Heart right ventricle (tissue), 16 donors: ENCODE data around the gene LPP. TPM values are rescaled to one million over a fixed set of nuclear protein-coding genes. Genes with fewer than 3 reads are reported as not detected.

Experiments
- ATAC-seq, 8 donors: fragments of 200-7000 bp; cut with Tn5 transposase; one replicate each; pipeline ENCODE4 v1.9.1; 2020; ENCODE audit warnings: mild to moderate bottlenecking in 8 of 8, moderate library complexity in 8 of 8, moderate number of reproducible peaks in 1 of 8
- DNase-seq, 2 donors: peaks; one replicate each; pipeline ENCODE4 v3.0.0-alpha.2; 2020
- H3K27ac ChIP-seq, 10 donors: fragments of 200-600 bp; sonication (generic) in 2 of 10; one replicate each; pipeline versions ENCODE4 v1.5.0 to v1.8.0; 2020 to 2022; ENCODE audit warnings: mild to moderate bottlenecking in 3 of 10
- H3K27me3 ChIP-seq, 7 donors: fragments of 200-600 bp; one replicate each; pipeline ENCODE4 v1.8.0; 2021 to 2022; ENCODE audit warnings: mild to moderate bottlenecking in 2 of 7
- H3K36me3 ChIP-seq, 9 donors: fragments of 200-600 bp; sonication (generic) in 1 of 9; one replicate each; pipeline versions ENCODE4 v1.5.0 to v1.8.0; 2020 to 2022; ENCODE audit warnings: mild to moderate bottlenecking in 2 of 9
- H3K4me1 ChIP-seq, 9 donors: fragments of 200-600 bp; sonication (generic) in 1 of 9; one replicate each; pipeline versions ENCODE4 v1.5.0 to v1.8.0; 2020 to 2022; ENCODE audit warnings: mild to moderate bottlenecking in 4 of 9
- H3K4me3 ChIP-seq, 10 donors: fragments of 200-600 bp; sonication (generic) in 2 of 10; one replicate each; pipeline versions ENCODE4 v1.5.0 to v1.8.0; 2020 to 2022; ENCODE audit warnings: mild to moderate bottlenecking in 7 of 10, moderate library complexity in 2 of 10
- H3K9me3 ChIP-seq, 11 donors: fragments of 200-600 bp in 10 of 11; sonication (generic) in 2 of 11; one replicate each; pipeline versions ENCODE4 v1.5.0 to v1.8.0; 2013 to 2022; ENCODE audit warnings: mild to moderate bottlenecking in 2 of 11, control low read depth in 1 of 11, moderate library complexity in 1 of 11
- WGBS, 2 donors: extraction: QIAGEN DNeasy Blood & Tissue Kit; methylation state at CpG; one replicate each; pipeline ENCODE4 v1.1.7; 2013; ENCODE audit warnings: inconsistent platforms in 1 of 2; 5-methylcytosine and 5-hydroxymethylcytosine counted together
- intact Hi-C, 10 donors: fragments of 100-400 bp; cut with DNase I; formaldehyde crosslinking; loops; one replicate each; pipeline versions ENCODE4 v1.11.1 to v1.14.2; 2022
- polyA plus RNA-seq, 2 donors: library from polyadenylated mRNA; stranded (reverse); fragments of 200-250 nt; gene quantifications; one replicate each; pipeline ENCODE4 v1.2.3, GENCODE V29; 2013
- total RNA-seq, 10 donors: library from RNA; stranded (reverse); fragmentation: NEBNext Ultra II Directional in 3 of 10; extraction: Animal tissue kit (Norgen Biotek cat#: 25700) in 3 of 10; gene quantifications; one replicate each; pipeline versions ENCODE4 v1.2.1 to v1.2.4, GENCODE V29; 2021 to 2023
- TF ChIP-seq, protein P1 (sequence below), 9 donors: fragments of 200-600 bp; sonication (generic) in 2 of 9; IDR thresholded peaks; one replicate each; pipeline versions ENCODE4 v1.5.0 to v1.8.0; 2021 to 2022; ENCODE audit warnings: antibody characterized with exemption in 9 of 9, mild to moderate bottlenecking in 5 of 9, moderate library complexity in 1 of 9
- donor health status: Arrhythmogenic right ventricular cardiomyopathy.
- donor health status: ischemic (EF 13 %, LVEDD 7.1; RV severe dilation, severe dysfunction).
- donor health status: healthy with polysubstance abuse.
- donor health status: DM: no; HTN: yes; CAD: no.
- donor health status: DM: no; HTN: no; CAD: no.
- donor health status: ischemic (EF 25% LVEDD 6.9; RV normal size, moderate dysfunction).
- donor health status: ischemic (EF 25% LVEDD 5.7; RV mildly dilated, moderate dysfunction).
- donor health status: healthy.
- donor health status: DM: yes; HTN: yes; CAD: no.
- donor health status: Ischemic cardiomyopathy.
- donor health status: ischemic (EF 35%, LVEDD 5.7; RV mildly dilated, moderate dysfunction).
- donor health status: nonischemic (EF 11% LVEDD 7.7; RV severe dilation, severe dysfunction).
- donor health status: DM: yes; HTN: yes; CAD: no.
- donor health status: PGD.
- donor health status: ischemic (EF 29% LVEDD 5.4; RV normal size, mild dysfunction).
- donor health status: nonischemic (EF 23%, LVEDD 6.1; RV moderate dilation, normal function).

Gene LPP
- total and polyA plus RNA-seq, 12 donors = 8.5 to 188 (median 140) TPM

DNA sequence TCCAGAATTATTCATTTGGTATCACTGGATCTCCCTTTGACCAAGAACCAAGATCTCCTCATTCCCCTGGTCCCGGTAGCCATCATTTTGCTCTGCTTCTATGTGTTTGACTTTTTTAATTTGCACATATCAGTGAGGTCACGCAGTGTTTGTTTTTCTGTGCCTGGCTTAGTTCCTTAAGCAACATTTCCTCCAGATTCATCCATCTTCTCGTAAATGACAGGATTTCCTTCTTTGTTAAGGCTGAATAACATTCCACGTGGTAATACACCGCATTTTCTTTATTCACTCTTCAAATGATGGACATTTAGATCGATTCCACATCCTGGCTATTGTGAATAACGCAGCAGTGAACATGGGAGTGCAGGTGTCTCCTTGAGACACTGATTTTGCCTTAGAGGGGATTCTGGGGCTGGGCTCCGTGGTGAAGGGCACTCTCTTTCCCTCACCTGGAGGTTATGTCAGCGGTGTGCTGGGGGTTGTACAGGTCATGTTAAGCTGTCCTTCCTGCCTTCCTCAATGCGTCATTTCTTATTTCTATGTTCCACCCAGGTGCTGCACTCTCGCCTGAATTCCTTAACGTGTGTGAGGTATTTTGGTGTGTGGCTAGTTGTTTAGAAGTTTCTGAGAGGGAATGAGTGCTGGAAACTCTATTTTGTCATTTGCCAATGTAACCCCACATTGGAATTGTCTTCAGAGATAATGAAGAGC, 212.2 kb downstream of the LPP start:
- H3K4me3 ChIP-seq = no peak overlapping the region
- no peak for DNase-seq
- H3K36me3 ChIP-seq = no peaks in the 10 kb centered on the region
- H3K27ac ChIP-seq = no peak overlapping the region
- no peaks in the 10 kb centered on the region for H3K9me3 ChIP-seq
- intact Hi-C loops = no loop called here
- TF ChIP-seq, protein P1, sequence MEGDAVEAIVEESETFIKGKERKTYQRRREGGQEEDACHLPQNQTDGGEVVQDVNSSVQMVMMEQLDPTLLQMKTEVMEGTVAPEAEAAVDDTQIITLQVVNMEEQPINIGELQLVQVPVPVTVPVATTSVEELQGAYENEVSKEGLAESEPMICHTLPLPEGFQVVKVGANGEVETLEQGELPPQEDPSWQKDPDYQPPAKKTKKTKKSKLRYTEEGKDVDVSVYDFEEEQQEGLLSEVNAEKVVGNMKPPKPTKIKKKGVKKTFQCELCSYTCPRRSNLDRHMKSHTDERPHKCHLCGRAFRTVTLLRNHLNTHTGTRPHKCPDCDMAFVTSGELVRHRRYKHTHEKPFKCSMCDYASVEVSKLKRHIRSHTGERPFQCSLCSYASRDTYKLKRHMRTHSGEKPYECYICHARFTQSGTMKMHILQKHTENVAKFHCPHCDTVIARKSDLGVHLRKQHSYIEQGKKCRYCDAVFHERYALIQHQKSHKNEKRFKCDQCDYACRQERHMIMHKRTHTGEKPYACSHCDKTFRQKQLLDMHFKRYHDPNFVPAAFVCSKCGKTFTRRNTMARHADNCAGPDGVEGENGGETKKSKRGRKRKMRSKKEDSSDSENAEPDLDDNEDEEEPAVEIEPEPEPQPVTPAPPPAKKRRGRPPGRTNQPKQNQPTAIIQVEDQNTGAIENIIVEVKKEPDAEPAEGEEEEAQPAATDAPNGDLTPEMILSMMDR (IDR thresholded peaks at IDR 0.05) = no peak
- peak in 3 of 8 donors; percentile 20 to 47 (median 30) for ATAC-seq
- 63 to 69% methylated on average over 12 of the region's 12 CpGs for WGBS, 2 donors
- H3K4me1 ChIP-seq = peaks cover 0 to 54% (median 31%) of the 10 kb centered on the region in 9 donors
- H3K27me3 ChIP-seq = no peaks in the 10 kb centered on the region

DNA sequence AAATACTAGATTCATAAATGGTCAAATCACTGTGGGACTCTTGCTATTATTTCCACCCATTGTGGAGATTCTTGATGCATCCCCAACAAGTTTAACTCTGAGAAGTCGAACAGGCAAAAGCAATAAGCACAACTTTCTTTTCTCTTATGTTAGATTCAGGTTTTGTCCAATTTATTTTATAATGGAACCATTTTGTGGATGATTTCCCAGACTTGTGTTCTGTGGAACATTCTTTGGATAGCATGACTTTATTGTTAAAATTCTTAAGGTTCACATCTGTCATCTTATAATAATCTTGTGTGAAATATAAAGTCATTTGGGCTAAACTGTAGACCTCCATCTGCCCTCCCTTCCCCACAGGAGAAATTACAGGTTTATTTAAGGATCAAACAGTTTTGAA, 213.7 kb downstream of the LPP start:
- 89 to 90% methylated on average over 1 of the region's 1 CpG for WGBS, 2 donors
- Histone ChIP-seq H3K27me3 (no peaks in the 10 kb centered on the region), H3K36me3 (no peaks in the 10 kb centered on the region), H3K9me3 (no peaks in the 10 kb centered on the region), H3K27ac (peak overlapping the region in 1 of 10 donors; percentile 8), H3K4me3 (no peak overlapping the region), H3K4me1 (peaks cover 0 to 46% (median 27%) of the 10 kb centered on the region in 9 donors)
- no peak for DNase-seq
- intact Hi-C loops = no loop called here
- TF ChIP-seq, protein P1 (IDR thresholded peaks at IDR 0.05) = no peak
- ATAC-seq = no peak

DNA sequence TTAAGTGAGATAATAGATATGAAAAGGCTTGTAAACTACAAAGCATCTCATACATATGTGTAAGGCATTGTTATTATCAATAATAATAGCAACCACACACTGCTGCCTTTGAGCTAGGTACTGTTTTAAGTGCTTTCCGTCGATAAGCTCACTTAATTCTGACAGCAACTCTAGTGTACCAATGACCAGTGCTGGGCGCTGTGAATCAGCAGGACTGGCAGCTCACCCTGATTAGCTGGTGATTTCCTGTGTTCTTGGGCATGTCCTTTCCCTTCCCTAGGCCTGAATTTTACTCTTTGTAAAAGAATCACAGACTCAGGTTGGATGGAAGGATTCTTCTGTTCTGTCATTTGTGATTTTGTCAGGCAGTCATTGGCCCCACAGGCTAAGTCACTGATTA, 215.6 kb downstream of the LPP start:
- no peak for DNase-seq
- H3K9me3 ChIP-seq = peaks cover 0 to 8% (median 0%) of the 10 kb centered on the region in 11 donors
- H3K4me3 ChIP-seq = no peak overlapping the region
- no peaks in the 10 kb centered on the region for H3K36me3 ChIP-seq
- intact Hi-C loops = no loop called here
- 71 to 79% methylated on average over 3 of the region's 3 CpGs for WGBS, 2 donors
- peak in 2 of 8 donors; percentile 32 to 44 for ATAC-seq
- no peak overlapping the region for H3K27ac ChIP-seq
- H3K4me1 ChIP-seq = peaks cover 0 to 37% (median 22%) of the 10 kb centered on the region in 9 donors
- TF ChIP-seq, protein P1 (IDR thresholded peaks at IDR 0.05) = no peak
- H3K27me3 ChIP-seq = no peaks in the 10 kb centered on the region

DNA sequence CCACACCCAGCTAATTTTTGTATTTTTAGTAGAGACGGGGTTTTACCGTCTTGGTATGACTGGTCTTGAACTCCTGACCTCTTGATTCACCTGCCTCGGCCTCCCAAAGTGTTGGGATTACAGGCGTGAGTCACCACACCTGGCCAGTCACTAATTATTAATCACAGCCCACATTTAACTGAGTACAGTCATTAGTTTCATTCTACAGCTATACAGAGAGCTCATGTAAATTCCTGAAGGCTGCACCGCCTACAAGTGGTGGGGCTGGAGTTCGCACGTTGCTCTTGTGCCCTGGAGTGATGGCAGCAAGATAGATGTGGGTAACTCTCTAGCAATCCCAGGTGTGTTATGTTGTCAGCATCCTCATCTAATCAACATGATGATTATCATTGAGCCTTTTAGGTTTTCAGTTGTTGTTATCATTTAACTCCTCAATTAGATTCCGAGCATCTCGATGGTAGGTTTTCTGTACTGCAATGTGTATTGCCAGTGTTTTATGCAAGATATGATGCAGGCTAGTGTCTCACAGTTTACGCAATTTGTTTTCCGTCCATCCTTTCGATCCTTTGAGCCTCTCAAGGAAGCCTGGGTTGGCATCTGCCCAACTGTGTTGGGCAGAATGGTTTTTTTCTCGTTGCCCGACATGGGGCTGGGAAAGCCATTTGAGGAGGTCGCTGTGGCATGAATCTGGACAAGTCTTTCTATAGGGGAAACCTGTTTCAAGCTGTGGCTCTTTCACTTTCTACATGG, 216.3 kb downstream of the LPP start:
- 93 to 96% methylated on average over 15 of the region's 15 CpGs for WGBS, 2 donors
- Histone ChIP-seq H3K4me1 (peaks cover 0 to 30% (median 15%) of the 10 kb centered on the region in 9 donors), H3K27me3 (no peaks in the 10 kb centered on the region), H3K4me3 (no peak overlapping the region), H3K9me3 (peaks cover 0 to 8% (median 0%) of the 10 kb centered on the region in 11 donors), H3K27ac (no peak overlapping the region), H3K36me3 (no peaks in the 10 kb centered on the region)
- intact Hi-C loops = no loop called here
- DNase-seq = no peak
- ATAC-seq = no peak
- TF ChIP-seq, protein P1 (IDR thresholded peaks at IDR 0.05) = no peak
